ACC112 (cell line): ENCODE measurements around the gene PDIA5.

Source experiments
- H2AFZ ChIP-seq: fragments of 200-600 bp; sonication (generic); one replicate; pipeline ENCODE4 v1.6.0; 2017; ENCODE audit warnings: antibody characterized with exemption, low read length; ENCODE audit not compliant: unreplicated experiment
- H3K27ac ChIP-seq: fragments of 200-600 bp; sonication (generic); 2 replicates; pipeline ENCODE4 v1.5.1; 2014; ENCODE audit warnings: low read depth, mild to moderate bottlenecking, antibody characterized with exemption, low read length, moderate library complexity
- H3K27me3 ChIP-seq: fragments of 200-600 bp; sonication (generic); 2 replicates; pipeline ENCODE4 v1.6.1; 2014; ENCODE audit warnings: mild to moderate bottlenecking, antibody characterized with exemption, low read length, moderate library complexity, mixed read lengths; ENCODE audit not compliant: insufficient read depth
- H3K36me3 ChIP-seq: fragments of 200-600 bp; sonication (generic); 2 replicates; pipeline ENCODE4 v1.6.1; 2016; ENCODE audit warnings: mild to moderate bottlenecking, antibody characterized with exemption, low read length, moderate library complexity, mixed read lengths; ENCODE audit not compliant: insufficient read depth
- H3K4me1 ChIP-seq: fragments of 200-600 bp; sonication (generic); one replicate; pipeline ENCODE4 v1.6.1; 2016; ENCODE audit warnings: low read length, mixed read lengths; ENCODE audit not compliant: insufficient read depth, unreplicated experiment, control insufficient read depth
- H3K4me3 ChIP-seq: fragments of 200-600 bp; sonication (generic); 2 replicates; pipeline ENCODE4 v1.5.1; 2014; ENCODE audit warnings: mild to moderate bottlenecking, low read depth, low read length
- H3K79me2 ChIP-seq: fragments of 200-600 bp; sonication (generic); one replicate; pipeline ENCODE4 v1.6.0; 2016; ENCODE audit warnings: low read length; ENCODE audit not compliant: control insufficient read depth, unreplicated experiment, insufficient read depth

PDIA5 gene

GRCh38 chr3:123169492-123169929 lies 102.7 kb downstream of the PDIA5 start:
- Histone ChIP-seq H3K27ac (no peak overlapping the region), H3K4me3 (no peak overlapping the region), H3K79me2 (no peaks in the 10 kb centered on the region), H3K4me1 (no peaks in the 10 kb centered on the region), H2AFZ (no peak overlapping the region), H3K36me3 (peaks cover 10% of the 10 kb centered on the region), H3K27me3 (no peaks in the 10 kb centered on the region)

- no peaks in the 10 kb centered on the region for H3K79me2 ChIP-seq
- no peaks in the 10 kb centered on the region for H3K4me1 ChIP-seq
- no peak overlapping the region for H2AFZ ChIP-seq
- no peaks in the 10 kb centered on the region for H3K27me3 ChIP-seq
- H3K36me3 ChIP-seq, result peaks cover 6% of the 10 kb centered on the region
- H3K27ac ChIP-seq, result no peak overlapping the region
- no peak overlapping the region for H3K4me3 ChIP-seq
Measured at GRCh38 chr3:123169930-123170329, 103.1 kb downstream of the PDIA5 start.

GRCh38 chr3:123180791-123181190 lies 114.0 kb downstream of the PDIA5 start:
- Histone ChIP-seq H3K4me3 (no peak overlapping the region), H3K36me3 (no peaks in the 10 kb centered on the region), H3K27ac (no peak overlapping the region), H3K79me2 (no peaks in the 10 kb centered on the region), H3K4me1 (no peaks in the 10 kb centered on the region), H2AFZ (no peak overlapping the region), H3K27me3 (no peaks in the 10 kb centered on the region)

GRCh38 chr3:123186695-123187094 lies 119.9 kb downstream of the PDIA5 start:
- no peak overlapping the region for H3K4me3 ChIP-seq
- no peak overlapping the region for H3K27ac ChIP-seq
- no peak overlapping the region for H2AFZ ChIP-seq
- no peaks in the 10 kb centered on the region for H3K27me3 ChIP-seq
- H3K36me3 ChIP-seq, result no peaks in the 10 kb centered on the region
- no peaks in the 10 kb centered on the region for H3K79me2 ChIP-seq
- H3K4me1 ChIP-seq, result no peaks in the 10 kb centered on the region

- Histone ChIP-seq H3K27ac (no peak overlapping the region), H3K27me3 (no peaks in the 10 kb centered on the region), H3K79me2 (no peaks in the 10 kb centered on the region), H3K4me1 (no peaks in the 10 kb centered on the region), H3K4me3 (no peak overlapping the region), H2AFZ (no peak overlapping the region), H3K36me3 (no peaks in the 10 kb centered on the region)
Measured at GRCh38 chr3:123188058-123188457, 121.2 kb downstream of the PDIA5 start.

GRCh38 chr3:123193448-123194101 lies 126.8 kb downstream of the PDIA5 start:
- H3K36me3 ChIP-seq, result no peaks in the 10 kb centered on the region
- H3K27me3 ChIP-seq, result no peaks in the 10 kb centered on the region
- H3K27ac ChIP-seq, result no peak overlapping the region
- H3K79me2 ChIP-seq, result no peaks in the 10 kb centered on the region
- H3K4me1 ChIP-seq, result no peaks in the 10 kb centered on the region
- no peak overlapping the region for H3K4me3 ChIP-seq
- no peak overlapping the region for H2AFZ ChIP-seq

- Histone ChIP-seq H3K27me3 (no peaks in the 10 kb centered on the region), H3K79me2 (no peaks in the 10 kb centered on the region), H2AFZ (no peak overlapping the region), H3K27ac (no peak overlapping the region), H3K4me1 (no peaks in the 10 kb centered on the region), H3K4me3 (no peak overlapping the region), H3K36me3 (no peaks in the 10 kb centered on the region)
Measured at GRCh38 chr3:123194552-123194951, 127.7 kb downstream of the PDIA5 start.

GRCh38 chr3:123198372-123198771 lies 131.5 kb downstream of the PDIA5 start:
- Histone ChIP-seq H3K27ac (no peak overlapping the region), H3K4me1 (peaks cover 8% of the 10 kb centered on the region)

GRCh38 chr3:123201223-123201556 lies 134.4 kb downstream of the PDIA5 start:
- Histone ChIP-seq H3K27ac (no peak overlapping the region), H3K79me2 (peaks cover 38% of the 10 kb centered on the region), H3K27me3 (no peaks in the 10 kb centered on the region), H3K4me1 (peaks cover 9% of the 10 kb centered on the region), H3K36me3 (no peaks in the 10 kb centered on the region), H3K4me3 (peak overlapping the region; percentile 95), H2AFZ (peak overlapping the region; percentile 97)

More at GRCh38 chr3:123198372-123198771, 131.5 kb downstream of the PDIA5 start:
- H3K4me3 ChIP-seq, result no peak overlapping the region
- no peaks in the 10 kb centered on the region for H3K36me3 ChIP-seq
- H2AFZ ChIP-seq, result no peak overlapping the region
- peaks cover 15% of the 10 kb centered on the region for H3K79me2 ChIP-seq
- no peaks in the 10 kb centered on the region for H3K27me3 ChIP-seq

GRCh38 chr3:123201557-123202427 lies 135.0 kb downstream of the PDIA5 start, which contains the start of gene SEC22A:
TSS of gene SEC22A (plus strand) at chr3:123201943. CDS start at chr3:123209218, 7,275 bp downstream.
- Histone ChIP-seq H3K36me3 (no peaks in the 10 kb centered on the region), H3K27me3 (no peaks in the 10 kb centered on the region), H3K79me2 (peaks cover 42% of the 10 kb centered on the region), H3K4me3 (peak within 1 kb of the TSS; percentile 95), H3K27ac (peak within 1 kb of the TSS; percentile 25; the same call in 1 of the 2 replicates), H3K4me1 (peaks cover 9% of the 10 kb centered on the region), H2AFZ (peak within 1 kb of the TSS; percentile 97)

GRCh38 chr3:123202451-123202850 lies 135.6 kb downstream of the PDIA5 start:
- peaks cover 45% of the 10 kb centered on the region for H3K79me2 ChIP-seq
- peak overlapping the region; percentile 71 for H2AFZ ChIP-seq
- H3K4me3 ChIP-seq, result peak overlapping the region; percentile 95
- no peaks in the 10 kb centered on the region for H3K27me3 ChIP-seq
- no peaks in the 10 kb centered on the region for H3K36me3 ChIP-seq
- peaks cover 9% of the 10 kb centered on the region for H3K4me1 ChIP-seq
- no peak overlapping the region for H3K27ac ChIP-seq
